H9 (cell line): ENCODE data around the gene MED15. TPM values are rescaled to one million over a fixed set of nuclear protein-coding genes. Genes with fewer than 3 reads are reported as not detected.

Experiments
- DNase-seq: peaks from one replicate; pipeline ENCODE4 v3.0.0-alpha.2; 2017
- H2AFZ ChIP-seq: one replicate; pipeline ENCODE4 v1.6.1; 2013; ENCODE audit warnings: mild to moderate bottlenecking, low read length, control low read depth, moderate library complexity
- H2AK5ac ChIP-seq: 2 replicates; pipeline ENCODE4 v1.6.1; 2013; ENCODE audit warnings: low read length, control low read depth, mixed read lengths; ENCODE audit not compliant: insufficient read length
- H2BK120ac ChIP-seq: one replicate; pipeline ENCODE4 v1.6.1; 2013; ENCODE audit warnings: low read depth, mild to moderate bottlenecking, low read length, control low read depth, inconsistent platforms; ENCODE audit not compliant: poor library complexity, severe bottlenecking
- H2BK12ac ChIP-seq: 2 replicates; pipeline ENCODE4 v1.6.1; 2013; ENCODE audit warnings: low read length, control low read depth, mixed read lengths, low read depth; ENCODE audit not compliant: insufficient read length
- H2BK15ac ChIP-seq: 2 replicates; pipeline ENCODE4 v1.6.1; 2013; ENCODE audit warnings: low read depth, low read length, control low read depth
- H2BK20ac ChIP-seq: one replicate; pipeline ENCODE4 v1.6.1; 2013; ENCODE audit warnings: low read depth, mild to moderate bottlenecking, low read length, control low read depth, inconsistent platforms; ENCODE audit not compliant: poor library complexity, severe bottlenecking
- H2BK5ac ChIP-seq: 2 replicates; pipeline ENCODE4 v1.6.1; 2013; ENCODE audit warnings: low read length, control low read depth, mixed read lengths; ENCODE audit not compliant: insufficient read length
- H3K14ac ChIP-seq: 2 replicates; pipeline ENCODE4 v1.6.1; 2013; ENCODE audit warnings: low read length, control low read depth; ENCODE audit not compliant: insufficient read depth
- H3K18ac ChIP-seq: 2 replicates; pipeline ENCODE4 v1.6.1; 2013; ENCODE audit warnings: low read depth, mild to moderate bottlenecking, mixed read lengths, low read length, control low read depth; ENCODE audit not compliant: insufficient read length
- H3K23ac ChIP-seq: 2 replicates; pipeline ENCODE4 v1.6.1; 2013; ENCODE audit warnings: low read length, control low read depth, mixed read lengths, low read depth; ENCODE audit not compliant: insufficient read length
- H3K23me2 ChIP-seq: 2 replicates; pipeline ENCODE4 v1.6.1; 2013; ENCODE audit warnings: low read depth, mild to moderate bottlenecking, mixed read lengths, low read length, control low read depth; ENCODE audit not compliant: insufficient read length, poor library complexity, severe bottlenecking
- H3K27ac ChIP-seq: 2 replicates; pipeline ENCODE4 v1.5.1; 2013; ENCODE audit warnings: low read length, control low read depth, mixed read lengths, low read depth; ENCODE audit not compliant: insufficient read length
- H3K27me3 ChIP-seq: 2 replicates; pipeline ENCODE4 v1.6.1; 2013; ENCODE audit warnings: low read length, control low read depth, inconsistent platforms; ENCODE audit not compliant: insufficient read depth
- H3K4ac ChIP-seq: 2 replicates; pipeline ENCODE4 v1.6.1; 2013; ENCODE audit warnings: low read depth, mild to moderate bottlenecking, control low read depth, inconsistent platforms, low read length, moderate library complexity
- H3K4me1 ChIP-seq: 2 replicates; pipeline ENCODE4 v1.6.1; 2013; ENCODE audit warnings: low read length, control low read depth, inconsistent platforms; ENCODE audit not compliant: insufficient read depth
- H3K4me2 ChIP-seq: 2 replicates; pipeline ENCODE4 v1.6.1; 2013; ENCODE audit warnings: low read length, control low read depth, mixed read lengths; ENCODE audit not compliant: insufficient read length, insufficient read depth
- H3K56ac ChIP-seq: 2 replicates; pipeline ENCODE4 v1.6.1; 2013; ENCODE audit warnings: low read depth, mild to moderate bottlenecking, mixed read lengths, low read length, control low read depth; ENCODE audit not compliant: insufficient read length
- H3K79me1 ChIP-seq: 2 replicates; pipeline ENCODE4 v1.6.1; 2013; ENCODE audit warnings: low read depth, mild to moderate bottlenecking, moderate library complexity, low read length, control low read depth, inconsistent platforms; ENCODE audit not compliant: insufficient read depth, poor library complexity, severe bottlenecking
- H3K79me2 ChIP-seq: 2 replicates; pipeline ENCODE4 v1.6.1; 2013; ENCODE audit warnings: low read length, control low read depth, inconsistent platforms; ENCODE audit not compliant: insufficient read depth
- H3K9ac ChIP-seq: 2 replicates; pipeline ENCODE4 v1.6.1; 2013; ENCODE audit warnings: low read length, control low read depth, mixed read lengths; ENCODE audit not compliant: insufficient read length; ENCODE audit errors: extremely low read depth
- H3K9me3 ChIP-seq: one replicate; pipeline ENCODE4 v1.6.1; 2013; ENCODE audit warnings: low read depth, low read length, inconsistent platforms; ENCODE audit not compliant: control insufficient read depth
- H3T11ph ChIP-seq: one replicate; pipeline ENCODE4 v1.6.1; 2013; ENCODE audit warnings: mild to moderate bottlenecking, low read length, control low read depth, inconsistent platforms
- H4K20me1 ChIP-seq: one replicate; pipeline ENCODE4 v1.6.1; 2013; ENCODE audit not compliant: control insufficient read depth, insufficient read length, insufficient read depth
- H4K5ac ChIP-seq: 2 replicates; pipeline ENCODE4 v1.6.1; 2013; ENCODE audit warnings: low read depth, mild to moderate bottlenecking, mixed read lengths, low read length, control low read depth; ENCODE audit not compliant: insufficient read length
- H4K8ac ChIP-seq: replicated peaks from 2 replicates; pipeline ENCODE4 v1.6.1; 2013; ENCODE audit warnings: low read length, control low read depth, mixed read lengths, low read depth; ENCODE audit not compliant: insufficient read length
- H4K91ac ChIP-seq: 2 replicates; pipeline ENCODE4 v1.6.1; 2013; ENCODE audit warnings: low read depth, mild to moderate bottlenecking, moderate library complexity, mixed read lengths, low read length, control low read depth; ENCODE audit not compliant: insufficient read length
- H3K27ac Mint-ChIP-seq, 3 experiments: 2 replicates in 2 of 3; 3 replicates in 1 of 3; pipeline ENCODE4 v1.8.0; 2020 to 2021; ENCODE audit warnings: mixed read lengths in 3 of 3, mild to moderate bottlenecking in 1 of 3, moderate library complexity in 1 of 3
- H3K27me3 Mint-ChIP-seq: 2 replicates; pipeline ENCODE4 v1.8.0; 2021; ENCODE audit warnings: low read depth, mild to moderate bottlenecking, moderate library complexity, mixed read lengths
- H3K36me3 Mint-ChIP-seq, 3 experiments: 2 replicates in 2 of 3; 3 replicates in 1 of 3; pipeline ENCODE4 v1.8.0; 2020 to 2021; ENCODE audit warnings: low read depth in 3 of 3, mixed read lengths in 3 of 3; ENCODE audit not compliant: insufficient read depth in 1 of 3
- H3K4me1 Mint-ChIP-seq, 2 experiments: 2 replicates each; pipeline ENCODE4 v1.8.0; 2020; ENCODE audit warnings: mixed read lengths in 2 of 2
- H3K4me3 Mint-ChIP-seq, 2 experiments: 2 replicates in 1 of 2; 3 replicates in 1 of 2; pipeline ENCODE4 v1.8.0; 2020 to 2021; ENCODE audit warnings: mild to moderate bottlenecking in 2 of 2, mixed read lengths in 2 of 2, moderate library complexity in 1 of 2
- H3K9me3 Mint-ChIP-seq, 2 experiments: 2 replicates in 1 of 2; 3 replicates in 1 of 2; pipeline ENCODE4 v1.8.0; 2020; ENCODE audit warnings: mild to moderate bottlenecking in 2 of 2, mixed read lengths in 2 of 2, moderate library complexity in 1 of 2
- CTCF ChIP-seq: fragments of 200-600 bp; sonication (generic); conservative IDR thresholded peaks from 3 replicates; pipeline ENCODE4 v1.8.0; 2021; ENCODE audit warnings: antibody characterized with exemption, mild to moderate bottlenecking
- WGBS: extraction: QIAGEN DNeasy Blood & Tissue Kit; methylation state at CpG from one replicate; pipeline ENCODE4 v1.1.7; 2013; ENCODE audit warnings: missing lambda C conversion rate, low lambda C conversion rate, mixed read lengths; ENCODE audit not compliant: insufficient read length; ENCODE audit errors: extremely low coverage; 5-methylcytosine and 5-hydroxymethylcytosine counted together
- total RNA-seq: library from RNA; stranded (reverse); gene quantifications from 2 replicates; pipeline ENCODE4 v1.2.1, GENCODE V29; 2021

Gene MED15
- total RNA-seq, 1 experiment from 2014 or later: 47.4 TPM

GRCh38 chr22:20586403-20586745, 79.0 kb downstream of the MED15 start:
- Histone ChIP-seq H2AK5ac (no peak overlapping the region), H3K79me2 (no peaks in the 10 kb centered on the region), H3K9ac (no peak overlapping the region), H2BK20ac (no peak overlapping the region), H3K23ac (no peak overlapping the region), H4K5ac (no peak overlapping the region), H3K4ac (no peak overlapping the region), H3K4me2 (no peak overlapping the region), H2BK120ac (no peak overlapping the region), H2AFZ (no peak overlapping the region), H4K91ac (no peak overlapping the region), H3T11ph (no peak overlapping the region), H2BK5ac (no peak overlapping the region), H3K14ac (no peak overlapping the region), H3K23me2 (no peaks in the 10 kb centered on the region), H2BK12ac (no peak overlapping the region), H3K79me1 (no peaks in the 10 kb centered on the region), H3K4me1 (no peaks in the 10 kb centered on the region), H4K8ac (no peak overlapping the region), H3K9me3 (no peaks in the 10 kb centered on the region), H3K18ac (no peak overlapping the region), H3K27me3 (no peaks in the 10 kb centered on the region), H3K27ac (no peak overlapping the region), H2BK15ac (no peak overlapping the region), H3K56ac (no peak overlapping the region), H4K20me1 (no peaks in the 10 kb centered on the region)
- Mint-ChIP-seq H3K27ac (peak overlapping the region in 1 of 3 experiments; percentile 82; a peak in 1 of 7 replicates), H3K4me1 (peaks cover 4 to 12% of the 10 kb centered on the region in 2 experiments), H3K9me3 (no peaks in the 10 kb centered on the region), H3K27me3 (no peaks in the 10 kb centered on the region), H3K36me3 (peaks cover 2 to 38% (median 24%) of the 10 kb centered on the region in 3 experiments; a peak in 6 of 7 replicates), H3K4me3 (no peak overlapping the region)
- TF ChIP-seq CTCF: no peak
- WGBS: no CpG with 5 or more reads among the region's 22 CpGs
- DNase-seq: no peak
